ENCODE results near the gene HS6ST1.

GRCh38 chr2:128271911-128272600 is 46.6 kb downstream of the HS6ST1 start:
- no peak for TF ChIP-seq CTCF (IDR thresholded peaks at IDR 0.05 in 4 of 5, conservative IDR thresholded peaks at IDR 0.05 in 1 of 5)
- no peak for TF ChIP-seq POLR2A (IDR thresholded peaks at IDR 0.05)
